GM23248 (cell line): ENCODE results near the gene PCBP3. TPM values are rescaled to one million over a fixed set of nuclear protein-coding genes. Genes with fewer than 3 reads are reported as not detected.

Experiments
- DNase-seq: peaks from one replicate; pipeline ENCODE4 v3.0.0-alpha.2; 2015
- H2AFZ ChIP-seq: fragments of 200-600 bp; sonication (generic); 2 replicates; pipeline ENCODE4 v1.6.1; 2016; ENCODE audit warnings: antibody characterized with exemption
- H3F3A ChIP-seq: fragments of 200-600 bp; sonication (generic); 2 replicates; pipeline ENCODE4 v1.6.1; 2016; ENCODE audit warnings: mild to moderate bottlenecking, antibody characterized with exemption, mixed run types; ENCODE audit not compliant: insufficient read depth
- H3K27ac ChIP-seq: fragments of 200-600 bp; sonication (generic); 2 replicates; pipeline ENCODE4 v1.5.1; 2016; ENCODE audit warnings: mild to moderate bottlenecking
- H3K27me3 ChIP-seq: fragments of 200-600 bp; sonication (generic); replicated peaks from 2 replicates; pipeline ENCODE4 v1.6.1; 2016; ENCODE audit warnings: mild to moderate bottlenecking; ENCODE audit not compliant: insufficient read depth
- H3K36me3 ChIP-seq: fragments of 200-600 bp; sonication (generic); 2 replicates; pipeline ENCODE4 v1.6.1; 2016; ENCODE audit warnings: low read depth, mild to moderate bottlenecking
- H3K4me1 ChIP-seq: fragments of 200-600 bp; sonication (generic); 2 replicates; pipeline ENCODE4 v1.6.1; 2016; ENCODE audit warnings: mild to moderate bottlenecking; ENCODE audit not compliant: insufficient read depth
- H3K4me2 ChIP-seq: fragments of 200-600 bp; sonication (generic); one replicate; pipeline ENCODE4 v1.6.1; 2016; ENCODE audit warnings: mild to moderate bottlenecking; ENCODE audit not compliant: unreplicated experiment
- H3K4me3 ChIP-seq: fragments of 200-600 bp; sonication (generic); 2 replicates; pipeline ENCODE4 v1.5.1; 2016; ENCODE audit warnings: mild to moderate bottlenecking
- H3K79me2 ChIP-seq: fragments of 200-600 bp; sonication (generic); 2 replicates; pipeline ENCODE4 v1.6.1; 2016; ENCODE audit warnings: mild to moderate bottlenecking; ENCODE audit not compliant: insufficient read depth
- H3K9ac ChIP-seq: fragments of 200-600 bp; sonication (generic); 2 replicates; pipeline ENCODE4 v1.6.1; 2016; ENCODE audit warnings: mild to moderate bottlenecking
- H3K9me2 ChIP-seq: fragments of 200-600 bp; sonication (generic); 2 replicates; pipeline ENCODE4 v1.6.1; 2016; ENCODE audit warnings: mixed run types, mild to moderate bottlenecking, moderate library complexity; ENCODE audit not compliant: insufficient read depth
- H3K9me3 ChIP-seq: fragments of 200-600 bp; sonication (generic); one replicate; pipeline ENCODE4 v1.6.1; 2017; ENCODE audit warnings: low read depth
- H4K20me1 ChIP-seq: fragments of 200-600 bp; sonication (generic); 2 replicates; pipeline ENCODE4 v1.6.0; 2016; ENCODE audit not compliant: insufficient read depth
- EZH2 ChIP-seq: fragments of 200-600 bp; sonication (generic); IDR thresholded peaks from 2 replicates; pipeline ENCODE4 v1.6.1; 2018; ENCODE audit warnings: antibody characterized with exemption, mild to moderate bottlenecking; ENCODE audit not compliant: insufficient read depth, poor library complexity, severe bottlenecking
- EZH2phosphoT487 ChIP-seq: fragments of 200-600 bp; sonication (generic); IDR thresholded peaks from 2 replicates; pipeline ENCODE4 v1.6.1; 2018; ENCODE audit warnings: antibody characterized with exemption, moderate library complexity, mild to moderate bottlenecking, low read depth; ENCODE audit not compliant: insufficient read depth
- WGBS, 2 experiments: methylation state at CpG; one replicate each; pipeline ENCODE4 v1.1.6; 2015 to 2017; ENCODE audit warnings: low lambda C conversion rate in 2 of 2, low coverage in 1 of 2; ENCODE audit errors: missing lambda C conversion rate in 2 of 2; 5-methylcytosine and 5-hydroxymethylcytosine counted together
- in situ Hi-C: fragments of 300-500 bp; cut with MboI; formaldehyde crosslinking; loops from 2 replicates; pipeline ENCODE4 v1.15.0; 2020
- polyA plus RNA-seq: library from polyadenylated mRNA; unstranded; fragments of >200 nt; fragmentation: Nextera tagmentation; extraction: Ambion mirVana; gene quantifications from 2 replicates; pipeline ENCODE4 v1.2.1, GENCODE V29; 2016
- total RNA-seq: library from RNA; depleted of rRNA; stranded (reverse); fragments of >200 nt; shearing (Covaris generic); gene quantifications from 2 replicates; pipeline ENCODE4 v1.2.3, GENCODE V29; 2014

The PCBP3 gene
- total and polyA plus RNA-seq, 2 experiments from 2014 or later = 0.32 to 1.3 TPM

DNA sequence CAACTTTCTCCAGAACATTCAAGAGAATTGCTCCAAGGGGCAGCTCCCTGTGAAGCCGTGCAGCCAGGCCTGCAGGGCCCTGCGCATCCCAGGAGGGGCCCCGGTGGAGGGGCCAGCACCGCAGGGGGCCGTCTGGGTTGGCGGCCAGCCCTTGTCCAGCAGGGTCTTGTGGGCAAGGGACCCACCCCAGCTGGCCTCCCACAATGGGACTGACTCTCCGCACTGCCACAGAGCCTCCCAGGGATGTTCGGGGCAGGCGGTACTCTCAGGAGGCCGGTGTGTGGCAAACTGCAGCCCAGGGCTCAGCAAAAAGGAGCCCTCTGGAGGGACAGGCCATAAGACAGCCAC is 269.9 kb downstream of the PCBP3 start:
- in situ Hi-C loops = no loop called here
- Histone ChIP-seq H3K36me3 (no peaks in the 10 kb centered on the region), H3K27me3 (no peaks in the 10 kb centered on the region), H3K9me2 (no peaks in the 10 kb centered on the region), H3K9ac (no peak overlapping the region), H3K27ac (no peak overlapping the region), H3K9me3 (no peaks in the 10 kb centered on the region), H3K4me2 (no peak overlapping the region), H3F3A (no peaks in the 10 kb centered on the region), H3K4me1 (no peaks in the 10 kb centered on the region), H3K4me3 (no peak overlapping the region), H3K79me2 (no peaks in the 10 kb centered on the region), H4K20me1 (no peaks in the 10 kb centered on the region), H2AFZ (no peak overlapping the region)
- no peak for TF ChIP-seq EZH2
- no peak for TF ChIP-seq EZH2phosphoT487
- WGBS, 2 experiments = 82 to 86% methylated on average over 7 to 9 of the region's 10 CpGs
- DNase-seq = no peak

DNA sequence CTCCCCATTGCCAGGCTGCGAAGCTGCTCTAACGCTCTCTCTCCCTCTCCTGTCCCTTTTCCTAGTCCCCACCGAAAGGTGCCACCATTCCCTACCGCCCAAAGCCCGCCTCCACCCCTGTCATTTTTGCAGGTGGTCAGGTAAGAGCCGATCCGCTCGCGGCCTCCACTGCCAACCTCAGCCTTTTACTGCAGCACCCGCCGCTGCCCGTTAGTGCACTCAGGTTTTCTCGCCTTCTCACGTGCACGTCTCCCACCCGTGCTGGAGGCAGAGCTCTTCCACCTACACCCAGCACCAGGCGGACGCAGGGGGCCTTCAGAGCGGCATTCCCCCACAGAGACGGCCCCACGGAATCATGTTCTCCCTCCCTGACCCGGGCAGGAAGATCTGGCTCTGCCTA is 270.4 kb downstream of the PCBP3 start:
- Histone ChIP-seq H2AFZ (no peak overlapping the region), H3K9me2 (no peaks in the 10 kb centered on the region), H3K9me3 (no peaks in the 10 kb centered on the region), H3K36me3 (no peaks in the 10 kb centered on the region), H4K20me1 (no peaks in the 10 kb centered on the region), H3K27ac (no peak overlapping the region), H3K4me2 (no peak overlapping the region), H3F3A (no peaks in the 10 kb centered on the region), H3K79me2 (no peaks in the 10 kb centered on the region), H3K27me3 (no peaks in the 10 kb centered on the region), H3K4me3 (no peak overlapping the region), H3K4me1 (no peaks in the 10 kb centered on the region), H3K9ac (no peak overlapping the region)
- no peak for DNase-seq
- TF ChIP-seq EZH2 (no peak), EZH2phosphoT487 (no peak)
- 88% methylated on average over 22 of the region's 22 CpGs for WGBS, 2 experiments
- in situ Hi-C loops = no loop called here

DNA sequence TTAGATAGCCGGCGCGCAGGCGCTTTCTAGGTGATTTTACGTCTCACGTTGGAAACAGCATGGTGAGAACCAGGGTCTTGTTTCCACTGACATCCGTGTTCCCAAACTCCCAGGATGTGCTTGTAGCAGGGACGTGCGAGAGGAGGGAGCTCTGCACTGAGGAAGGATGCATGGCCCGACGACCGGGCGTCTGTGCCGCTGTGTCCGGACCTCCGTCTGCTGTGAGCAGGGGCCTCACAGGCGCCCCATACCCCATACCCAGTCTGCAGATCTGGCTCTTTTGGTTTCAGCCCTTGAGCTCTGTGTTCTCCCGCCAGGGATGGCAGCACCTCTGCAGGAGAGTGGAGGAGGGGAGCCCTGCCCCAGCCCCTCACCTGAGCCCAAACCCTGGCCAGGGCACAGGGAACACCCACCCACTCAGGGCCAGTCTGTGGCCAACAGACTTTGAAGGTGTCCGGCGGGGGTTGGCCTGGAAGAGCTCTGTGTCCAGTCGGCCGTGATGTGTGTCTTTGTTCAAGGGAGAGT is 270.9 kb downstream of the PCBP3 start:
- H3K9me2 ChIP-seq = no peaks in the 10 kb centered on the region

DNA sequence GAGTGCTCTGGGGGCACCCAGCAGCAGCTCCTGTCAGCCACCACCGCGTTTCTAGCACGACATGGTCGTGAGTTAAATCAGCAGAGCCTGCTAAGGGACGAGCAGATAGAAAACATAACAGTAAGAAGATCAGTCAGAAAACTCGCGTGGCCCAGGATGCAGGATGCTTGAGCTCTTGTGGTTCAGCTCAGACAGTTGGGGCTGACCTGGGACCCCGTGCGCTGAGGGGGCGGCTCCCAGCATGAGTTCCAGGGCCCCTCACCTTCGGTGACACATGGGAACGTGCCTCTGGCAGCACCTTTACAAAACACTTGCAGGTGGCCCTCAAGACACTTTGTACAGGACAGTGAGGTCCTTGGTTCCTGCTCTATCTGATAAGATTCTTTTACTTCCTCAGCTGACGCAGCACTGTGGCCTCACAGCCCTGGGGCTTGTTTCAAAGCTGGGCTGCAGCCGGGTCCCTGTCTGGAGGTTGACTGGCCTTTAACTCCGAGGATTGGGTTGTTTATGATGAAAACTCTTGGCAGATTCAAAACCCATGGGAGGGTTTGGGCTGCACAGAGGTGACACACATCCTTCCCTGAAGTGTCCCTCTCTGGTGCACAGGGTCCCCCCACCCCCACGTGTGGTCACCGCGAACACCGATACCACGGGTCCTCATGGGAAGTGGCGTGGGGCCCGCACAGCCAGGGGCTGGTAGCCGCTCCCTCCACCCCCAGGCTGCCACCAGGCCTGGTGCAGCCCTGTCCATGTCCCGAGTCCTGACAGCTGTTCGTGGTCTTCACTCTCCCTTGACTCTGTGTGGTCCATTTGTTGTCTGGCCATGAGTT is 272.7 kb downstream of the PCBP3 start:
- Histone ChIP-seq H3K4me2 (no peak overlapping the region), H3K4me1 (no peaks in the 10 kb centered on the region), H3K9me3 (no peaks in the 10 kb centered on the region), H3K4me3 (no peak overlapping the region), H3K27ac (no peak overlapping the region), H2AFZ (no peak overlapping the region), H3F3A (no peaks in the 10 kb centered on the region), H3K36me3 (no peaks in the 10 kb centered on the region), H3K27me3 (0 out of 2 replicates have a peak, but pooled peaks cover 3% of the 10 kb centered on the region), H3K9ac (no peak overlapping the region), H4K20me1 (no peaks in the 10 kb centered on the region), H3K9me2 (no peaks in the 10 kb centered on the region), H3K79me2 (no peaks in the 10 kb centered on the region)
- in situ Hi-C loops = no loop called here
- no peak for DNase-seq
- no peak for TF ChIP-seq EZH2
- WGBS, 2 experiments = 78 to 79% methylated on average over 25 of the region's 25 CpGs

More for the DNA sequence above, 270.9 kb downstream of the PCBP3 start:
- H3K27ac ChIP-seq = no peak overlapping the region
- no peak overlapping the region for H3K4me3 ChIP-seq
- H3K79me2 ChIP-seq = no peaks in the 10 kb centered on the region
- H3K4me1 ChIP-seq = no peaks in the 10 kb centered on the region
- in situ Hi-C loops = no loop called here
- H3K4me2 ChIP-seq = no peak overlapping the region
- 88 to 89% methylated on average over 22 of the region's 22 CpGs for WGBS, 2 experiments
- no peaks in the 10 kb centered on the region for H3K9me3 ChIP-seq
- no peak for DNase-seq
- H3K9ac ChIP-seq = no peak overlapping the region
- H2AFZ ChIP-seq = no peak overlapping the region
- H3K36me3 ChIP-seq = no peaks in the 10 kb centered on the region
- no peaks in the 10 kb centered on the region for H3K27me3 ChIP-seq
- TF ChIP-seq EZH2phosphoT487 (no peak), EZH2 (no peak)
- H3F3A ChIP-seq = no peaks in the 10 kb centered on the region
- H4K20me1 ChIP-seq = no peaks in the 10 kb centered on the region
